Urinary bladder (tissue), 4 donors: ENCODE data around the gene PKD1L1. TPM values are rescaled to one million over a fixed set of nuclear protein-coding genes. Genes with fewer than 3 reads are reported as not detected.
"Not testable (repeated sequence)": the region's sequence is repeated elsewhere in the genome, so short reads cannot be mapped to it uniquely, and the experiment has no call there.

Experiments
- DNase-seq: peaks from one replicate; pipeline ENCODE4 v3.0.0-alpha.2; 2015; ENCODE audit errors: extremely low spot score
- H3K27ac ChIP-seq: one replicate; pipeline ENCODE4 v1.5.1; 2013; ENCODE audit warnings: low read depth, mild to moderate bottlenecking, moderate library complexity
- H3K36me3 ChIP-seq: one replicate; pipeline ENCODE4 v1.6.1; 2013; ENCODE audit warnings: mild to moderate bottlenecking, moderate library complexity; ENCODE audit not compliant: insufficient read depth
- H3K4me1 ChIP-seq: one replicate; pipeline ENCODE4 v1.6.1; 2013; ENCODE audit warnings: mild to moderate bottlenecking, moderate library complexity; ENCODE audit not compliant: insufficient read depth
- H3K4me3 ChIP-seq: one replicate; pipeline ENCODE4 v1.5.1; 2013; ENCODE audit warnings: low read depth, low read length
- WGBS: extraction: QIAGEN DNeasy Blood & Tissue Kit; methylation state at CpG from one replicate; pipeline ENCODE4 v1.1.7; 2013; 5-methylcytosine and 5-hydroxymethylcytosine counted together
- polyA plus RNA-seq: library from polyadenylated mRNA; stranded (reverse); fragments of 200-250 nt; gene quantifications from one replicate; pipeline ENCODE4 v1.2.3, GENCODE V29; 2013
- total RNA-seq: library from RNA; depleted of rRNA; stranded (reverse); fragments of >200 nt; gene quantifications from one replicate; pipeline ENCODE4 v1.2.3, GENCODE V29; 2014
- donor health status: healthy with polysubstance abuse.
- donor health status: healthy.

Gene PKD1L1
- total and polyA plus RNA-seq, 2 donors, result 0.19 to 1.3 TPM

DNA sequence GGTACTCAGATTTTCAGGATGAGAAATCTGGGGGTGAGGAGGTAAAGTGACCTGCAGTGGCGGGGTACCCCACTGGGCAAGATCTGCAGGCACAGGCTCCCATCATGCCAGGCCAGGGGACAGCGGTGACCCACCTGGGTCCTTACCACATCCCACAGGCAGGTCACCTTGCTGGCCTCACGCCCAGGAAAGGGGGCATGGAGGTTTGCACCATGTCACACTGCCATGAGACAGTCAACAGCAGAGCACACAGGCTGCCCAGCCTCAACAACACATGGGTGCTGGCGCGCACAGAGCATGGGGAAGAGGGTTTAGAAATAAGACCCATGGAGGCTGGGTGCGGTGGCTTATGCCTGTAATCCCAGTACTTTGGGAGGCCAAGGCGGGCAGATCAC is 914 bp downstream of the PKD1L1 start:
- Histone ChIP-seq H3K27ac (no peak overlapping the region), H3K4me1 (no peaks in the 10 kb centered on the region), H3K4me3 (no peak overlapping the region), H3K36me3 (no peaks in the 10 kb centered on the region)
- WGBS, result 96% methylated on average over 7 of the region's 7 CpGs
- no peak for DNase-seq

DNA sequence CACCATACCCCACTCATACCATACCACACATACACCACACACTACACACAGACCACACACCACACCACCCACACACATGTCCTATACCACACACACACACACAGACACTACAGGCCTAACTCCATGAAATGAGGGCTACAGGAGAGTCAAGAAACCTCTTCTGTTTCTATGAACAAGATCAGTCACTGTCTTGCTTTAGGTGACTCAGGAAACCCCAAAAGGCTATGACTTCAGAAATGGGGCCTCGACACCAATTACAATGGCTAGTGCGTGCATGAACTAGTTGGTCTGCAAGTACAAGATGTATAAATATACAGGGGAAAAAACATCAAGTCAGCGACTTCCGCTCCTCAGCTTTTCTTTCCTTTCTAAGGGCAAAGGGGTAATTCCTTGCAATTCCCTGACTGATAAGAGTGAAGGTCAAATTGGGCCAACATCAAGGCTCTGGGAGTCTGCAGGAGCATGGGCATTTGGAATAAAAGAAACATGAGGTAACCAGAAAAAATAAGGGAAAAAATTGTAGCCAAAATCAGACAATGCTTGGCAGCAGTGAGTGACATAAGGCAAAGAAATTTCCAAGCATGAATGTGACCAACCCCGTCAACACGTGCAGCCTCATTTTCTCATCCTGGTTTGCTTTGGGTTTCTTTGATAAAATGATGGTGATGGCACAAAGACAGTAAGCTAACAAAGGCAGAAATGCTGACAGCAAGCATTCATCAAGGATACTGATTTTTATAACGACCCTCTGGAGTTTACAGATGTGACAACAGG is 1.5 kb downstream of the PKD1L1 start:
- H3K4me1 ChIP-seq, result no peaks in the 10 kb centered on the region
- WGBS, result 79% methylated on average over 7 of the region's 7 CpGs
- H3K36me3 ChIP-seq, result no peaks in the 10 kb centered on the region
- no peak overlapping the region for H3K27ac ChIP-seq
- H3K4me3 ChIP-seq, result no peak overlapping the region
- no peak for DNase-seq

DNA sequence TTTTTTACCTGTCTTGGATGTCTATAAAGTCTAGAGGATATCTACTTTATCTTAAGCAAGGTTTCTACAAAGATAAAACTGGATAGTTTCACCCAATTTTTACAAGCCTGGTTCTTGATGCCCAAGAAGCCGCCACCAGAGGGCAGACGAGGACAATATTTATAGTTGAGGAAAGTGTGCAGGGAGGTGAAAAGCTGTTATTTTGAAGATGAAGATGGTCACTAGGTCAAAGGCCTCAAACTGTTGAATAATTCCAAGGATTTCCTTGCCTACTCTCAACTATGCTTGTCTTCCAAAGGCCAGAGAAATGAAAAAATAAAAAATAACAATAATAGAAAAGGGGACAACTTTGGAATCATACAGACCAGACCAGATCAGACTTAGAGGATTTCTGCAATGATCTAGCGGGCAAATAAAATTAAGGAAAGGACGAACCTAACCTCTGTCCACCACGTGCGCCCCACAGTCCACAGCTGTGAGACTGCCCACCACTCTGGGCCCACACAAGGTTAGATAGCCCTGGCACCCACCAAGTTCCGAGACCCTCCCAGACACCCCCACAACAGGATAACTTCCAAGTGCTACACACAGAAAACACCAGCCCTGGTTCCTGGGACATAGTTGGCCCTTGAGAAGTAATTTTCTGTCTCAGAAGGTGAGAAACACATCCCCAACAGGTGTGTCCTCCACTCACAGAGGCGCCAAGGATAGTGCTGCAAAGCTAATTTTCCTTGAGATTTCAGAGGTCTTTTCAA is 2.8 kb downstream of the PKD1L1 start:
- Histone ChIP-seq H3K27ac (no peak overlapping the region), H3K4me1 (no peaks in the 10 kb centered on the region), H3K4me3 (no peak overlapping the region), H3K36me3 (no peaks in the 10 kb centered on the region)
- DNase-seq, result peak; percentile 40
- 47% methylated on average over 8 of the region's 8 CpGs for WGBS

GRCh38 chr7:47944536-47945260 is 3.6 kb downstream of the PKD1L1 start:
- H3K4me1 ChIP-seq, result no peaks in the 10 kb centered on the region
- no peak for DNase-seq
- no peak overlapping the region for H3K4me3 ChIP-seq
- WGBS, result 77% methylated on average over 12 of the region's 12 CpGs
- H3K36me3 ChIP-seq, result no peaks in the 10 kb centered on the region
- no peak overlapping the region for H3K27ac ChIP-seq

DNA sequence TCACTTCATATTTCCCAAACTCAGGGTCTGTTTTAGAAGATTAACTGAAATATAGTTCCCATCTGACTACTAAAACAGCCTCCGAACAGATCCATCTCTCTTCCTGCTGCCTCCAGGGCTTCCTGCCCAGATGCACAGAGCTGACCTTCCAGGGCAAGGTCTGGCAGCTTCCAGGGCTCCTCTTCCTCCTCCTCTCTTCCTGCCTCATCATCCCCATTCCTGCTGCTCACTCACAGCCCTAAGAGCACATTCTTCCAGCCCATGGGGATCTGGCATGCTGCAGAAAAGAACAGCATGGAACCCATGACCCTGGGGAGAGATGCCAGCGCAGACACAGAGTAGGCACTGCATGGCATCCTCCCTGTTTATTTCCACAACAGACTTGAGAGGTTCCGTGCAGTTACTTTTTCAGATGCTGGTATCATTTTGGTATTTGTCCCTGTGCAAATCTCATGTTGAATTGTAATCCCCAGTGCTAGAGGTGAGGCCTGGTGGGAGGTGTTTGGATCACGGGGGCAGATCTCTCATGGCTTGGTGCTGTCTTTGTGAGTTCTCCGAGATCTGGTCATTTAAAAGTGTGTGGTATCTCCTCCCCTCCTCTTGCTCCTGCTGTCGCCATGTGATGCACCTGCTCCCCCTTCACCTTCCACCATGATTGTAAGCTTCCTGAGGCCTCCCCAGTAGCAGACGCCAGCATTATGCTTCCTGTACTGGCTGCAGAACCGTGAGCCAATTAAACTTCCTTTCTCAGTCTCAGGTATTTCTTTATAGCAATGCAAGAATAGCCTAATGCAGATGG is 4.4 kb downstream of the PKD1L1 start:
- WGBS, result 89% methylated on average over 8 of the region's 8 CpGs
- DNase-seq, result no peak

GRCh38 chr7:47942651-47943050 is 5.6 kb downstream of the PKD1L1 start:
- WGBS, result 77% methylated on average over 10 of the region's 10 CpGs
- not testable (repeated sequence) for H3K4me1 ChIP-seq, H3K27ac ChIP-seq, H3K4me3 ChIP-seq, DNase-seq, H3K36me3 ChIP-seq

More for the DNA sequence above, 4.4 kb downstream of the PKD1L1 start:
- no peak overlapping the region for H3K4me3 ChIP-seq
- H3K36me3 ChIP-seq, result no peaks in the 10 kb centered on the region
- no peaks in the 10 kb centered on the region for H3K4me1 ChIP-seq
- H3K27ac ChIP-seq, result no peak overlapping the region

DNA sequence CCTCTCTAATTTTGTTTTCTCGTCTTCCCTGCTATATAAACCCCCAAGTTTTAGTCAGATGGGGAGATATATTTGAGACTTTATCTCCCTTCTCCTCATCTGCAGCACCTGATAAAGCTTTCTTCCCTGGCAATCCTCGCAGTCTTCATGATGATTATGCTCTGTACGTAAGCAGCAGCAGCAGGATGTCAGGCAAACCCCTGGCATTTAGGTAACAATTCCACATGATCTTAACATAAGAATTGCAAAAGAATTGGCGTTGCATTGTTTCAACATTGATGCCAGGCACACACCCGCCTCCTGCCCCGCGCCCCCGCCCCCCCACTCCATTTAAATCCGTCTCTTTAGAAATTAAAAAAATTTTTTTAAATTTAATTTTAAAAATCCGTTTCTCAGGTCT is 6.1 kb downstream of the PKD1L1 start:
- Histone ChIP-seq H3K27ac (peak overlapping the region; percentile 27), H3K4me3 (no peak overlapping the region), H3K36me3 (no peaks in the 10 kb centered on the region), H3K4me1 (no peaks in the 10 kb centered on the region)
- WGBS, result 87% methylated on average over 10 of the region's 10 CpGs
- DNase-seq, result no peak

GRCh38 chr7:47941136-47941844 is 7.0 kb downstream of the PKD1L1 start:
- Histone ChIP-seq H3K36me3 (no peaks in the 10 kb centered on the region), H3K27ac (no peak overlapping the region), H3K4me3 (no peak overlapping the region), H3K4me1 (no peaks in the 10 kb centered on the region)
- WGBS, result 64% methylated on average over 9 of the region's 9 CpGs
- no peak for DNase-seq

GRCh38 chr7:47940088-47941013 is 7.9 kb downstream of the PKD1L1 start:
- Histone ChIP-seq H3K4me3 (no peak overlapping the region), H3K4me1 (no peaks in the 10 kb centered on the region), H3K36me3 (no peaks in the 10 kb centered on the region), H3K27ac (no peak overlapping the region)
- DNase-seq, result no peak
- WGBS, result 69% methylated on average over 14 of the region's 14 CpGs

DNA sequence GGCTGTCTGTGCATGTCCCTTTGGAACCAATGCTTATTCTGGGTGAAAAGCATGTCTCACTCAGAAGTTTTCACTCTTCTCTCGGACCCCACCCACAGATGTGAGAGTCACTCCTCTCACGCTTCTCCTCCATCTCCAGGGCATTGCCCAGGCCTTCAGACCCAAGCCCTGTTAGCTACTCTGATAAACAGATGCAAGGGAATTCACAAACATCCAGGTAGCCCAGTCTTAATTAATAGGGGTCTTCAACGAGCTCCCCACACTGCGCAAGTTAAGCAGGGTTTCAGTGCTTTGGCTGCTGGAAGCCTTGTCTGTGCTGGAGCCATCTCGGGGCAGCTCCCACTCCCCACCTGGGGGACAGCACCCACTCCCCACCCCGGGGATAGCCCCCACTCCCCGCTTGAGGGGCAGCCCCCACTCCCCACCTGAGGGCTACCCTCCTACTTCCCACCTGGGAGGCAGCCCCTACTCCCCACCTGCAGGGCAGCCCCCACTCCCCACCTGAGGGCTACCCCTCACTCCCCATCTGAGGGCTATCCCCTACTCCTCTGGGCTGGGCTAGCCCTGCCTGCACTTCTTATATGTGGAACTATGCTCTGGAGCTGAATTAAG is 8.7 kb downstream of the PKD1L1 start:
- no peak for DNase-seq
- H3K4me1 ChIP-seq, result no peaks in the 10 kb centered on the region
- no peak overlapping the region for H3K27ac ChIP-seq
- H3K4me3 ChIP-seq, result no peak overlapping the region
- H3K36me3 ChIP-seq, result no peaks in the 10 kb centered on the region
- 94% methylated on average over 7 of the region's 7 CpGs for WGBS

GRCh38 chr7:47938574-47939165 is 9.6 kb downstream of the PKD1L1 start:
- Histone ChIP-seq H3K4me3 (no peak overlapping the region), H3K27ac (no peak overlapping the region), H3K4me1 (no peaks in the 10 kb centered on the region), H3K36me3 (no peaks in the 10 kb centered on the region)
- DNase-seq, result no peak
- WGBS, result 88% methylated on average over 6 of the region's 6 CpGs
